MM.1S (cell line): ENCODE results near the gene EBF4.

Experiments
- CTCF ChIP-seq: fragments of 300-600 bp; sonication (generic); IDR thresholded peaks from 2 replicates; pipeline ENCODE4 v1.5.1; 2016; ENCODE audit warnings: antibody characterized with exemption, low read length, mixed read lengths
- EZH2 ChIP-seq: fragments of 300-600 bp; sonication (generic); optimal IDR thresholded peaks from 2 replicates; pipeline ENCODE3; 2017; ENCODE audit warnings: low read depth, mild to moderate bottlenecking, antibody characterized with exemption, low read length, mixed read lengths
- EZH2phosphoT487 ChIP-seq: fragments of 300-600 bp; sonication (generic); IDR thresholded peaks from 2 replicates; pipeline ENCODE4 v1.6.1; 2018; ENCODE audit warnings: antibody characterized with exemption, low read length

GRCh38 chr20:2762578-2763131 is 70.1 kb downstream of the EBF4 start:
- TF ChIP-seq CTCF, result no peak
- TF ChIP-seq EZH2, result no peak
- TF ChIP-seq EZH2phosphoT487, result no peak
